GM12875 (cell line): ENCODE data around the gene PRAMEF15.
A peak's percentile ranks its signal among the peaks of the same experiment; 100 is the strongest.
"Not testable (repeated sequence)": the region's sequence is repeated elsewhere in the genome, so short reads cannot be mapped to it uniquely, and the experiment has no call there.

Experiments used
- H3K4me3 ChIP-seq: one replicate; pipeline ENCODE4 v1.5.1; 2011; ENCODE audit warnings: low read depth, low read length, control low read depth
- TF ChIP-seq, protein P1 (sequence below): IDR thresholded peaks from 2 replicates; pipeline ENCODE4 v1.5.1; 2011; ENCODE audit warnings: low read depth, mild to moderate bottlenecking, control low read depth, inconsistent platforms, low read length, moderate library complexity, borderline replicate concordance; ENCODE audit not compliant: insufficient read depth

The PRAMEF15 gene

DNA sequence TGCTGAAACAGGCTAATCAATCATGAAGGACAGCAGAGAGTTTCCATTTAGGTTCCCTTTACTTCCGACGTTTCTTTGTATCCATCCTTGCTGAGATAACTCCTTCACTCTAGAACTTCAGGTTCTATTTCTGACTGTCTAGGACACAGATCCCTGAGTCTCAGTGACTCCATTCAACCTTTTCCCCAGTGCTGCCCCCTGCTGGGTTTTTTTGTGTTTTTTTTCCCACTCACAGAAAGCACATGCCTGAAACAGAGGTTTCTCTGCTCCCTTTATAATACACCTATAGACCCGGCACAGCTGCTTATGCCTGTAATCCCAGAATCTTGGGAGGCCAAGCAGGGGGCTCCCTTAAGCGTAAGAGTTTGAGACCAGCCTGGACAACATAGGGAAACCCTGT, 53.2 kb downstream of the PRAMEF15 start:
- TF ChIP-seq, protein P1, sequence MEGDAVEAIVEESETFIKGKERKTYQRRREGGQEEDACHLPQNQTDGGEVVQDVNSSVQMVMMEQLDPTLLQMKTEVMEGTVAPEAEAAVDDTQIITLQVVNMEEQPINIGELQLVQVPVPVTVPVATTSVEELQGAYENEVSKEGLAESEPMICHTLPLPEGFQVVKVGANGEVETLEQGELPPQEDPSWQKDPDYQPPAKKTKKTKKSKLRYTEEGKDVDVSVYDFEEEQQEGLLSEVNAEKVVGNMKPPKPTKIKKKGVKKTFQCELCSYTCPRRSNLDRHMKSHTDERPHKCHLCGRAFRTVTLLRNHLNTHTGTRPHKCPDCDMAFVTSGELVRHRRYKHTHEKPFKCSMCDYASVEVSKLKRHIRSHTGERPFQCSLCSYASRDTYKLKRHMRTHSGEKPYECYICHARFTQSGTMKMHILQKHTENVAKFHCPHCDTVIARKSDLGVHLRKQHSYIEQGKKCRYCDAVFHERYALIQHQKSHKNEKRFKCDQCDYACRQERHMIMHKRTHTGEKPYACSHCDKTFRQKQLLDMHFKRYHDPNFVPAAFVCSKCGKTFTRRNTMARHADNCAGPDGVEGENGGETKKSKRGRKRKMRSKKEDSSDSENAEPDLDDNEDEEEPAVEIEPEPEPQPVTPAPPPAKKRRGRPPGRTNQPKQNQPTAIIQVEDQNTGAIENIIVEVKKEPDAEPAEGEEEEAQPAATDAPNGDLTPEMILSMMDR, result peak; percentile 42; the same call in 1 of the 2 replicates
- H3K4me3 ChIP-seq, result not testable (repeated sequence)
